ENCODE measurements around the gene ABCF2. TPM values are rescaled to one million over a fixed set of nuclear protein-coding genes. Genes with fewer than 3 reads are reported as not detected.

The ABCF2 gene
- polyA plus RNA-seq, 1 donor (not counting 4 experiments of a cell fraction or from before 2014, with no cell fraction given) = 33.3 TPM

DNA sequence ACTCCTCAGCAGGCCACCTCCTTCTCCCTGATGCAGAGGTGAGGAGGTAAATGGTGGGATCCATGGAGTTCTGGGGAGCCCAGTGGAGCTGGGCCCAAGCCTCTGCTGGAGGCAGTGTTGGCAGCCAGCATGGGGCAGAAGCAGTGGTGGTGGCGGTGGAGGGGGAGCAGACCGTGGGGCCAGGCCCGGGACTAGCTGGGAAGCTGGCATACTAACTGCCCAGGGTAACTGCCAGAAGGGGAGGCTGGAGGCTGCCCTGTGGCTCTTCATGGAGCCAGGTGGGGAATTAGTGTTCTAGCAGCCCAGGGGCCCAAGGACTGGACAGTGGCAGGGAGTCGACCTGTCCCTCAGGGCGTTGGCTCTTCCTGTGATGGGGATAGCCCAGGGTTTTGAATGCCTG, 37.6 kb upstream of the ABCF2 start:
- no peaks in the 10 kb centered on the region for H4K20me1 ChIP-seq (ENCODE audit: control insufficient read depth, extremely low read depth, insufficient read depth, low read length)
- TF ChIP-seq, protein P1, sequence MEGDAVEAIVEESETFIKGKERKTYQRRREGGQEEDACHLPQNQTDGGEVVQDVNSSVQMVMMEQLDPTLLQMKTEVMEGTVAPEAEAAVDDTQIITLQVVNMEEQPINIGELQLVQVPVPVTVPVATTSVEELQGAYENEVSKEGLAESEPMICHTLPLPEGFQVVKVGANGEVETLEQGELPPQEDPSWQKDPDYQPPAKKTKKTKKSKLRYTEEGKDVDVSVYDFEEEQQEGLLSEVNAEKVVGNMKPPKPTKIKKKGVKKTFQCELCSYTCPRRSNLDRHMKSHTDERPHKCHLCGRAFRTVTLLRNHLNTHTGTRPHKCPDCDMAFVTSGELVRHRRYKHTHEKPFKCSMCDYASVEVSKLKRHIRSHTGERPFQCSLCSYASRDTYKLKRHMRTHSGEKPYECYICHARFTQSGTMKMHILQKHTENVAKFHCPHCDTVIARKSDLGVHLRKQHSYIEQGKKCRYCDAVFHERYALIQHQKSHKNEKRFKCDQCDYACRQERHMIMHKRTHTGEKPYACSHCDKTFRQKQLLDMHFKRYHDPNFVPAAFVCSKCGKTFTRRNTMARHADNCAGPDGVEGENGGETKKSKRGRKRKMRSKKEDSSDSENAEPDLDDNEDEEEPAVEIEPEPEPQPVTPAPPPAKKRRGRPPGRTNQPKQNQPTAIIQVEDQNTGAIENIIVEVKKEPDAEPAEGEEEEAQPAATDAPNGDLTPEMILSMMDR (optimal IDR thresholded peaks at IDR 0.05 in 1 of 3, IDR thresholded peaks at IDR 0.05 in 1 of 3, conservative IDR thresholded peaks at IDR 0.05 in 1 of 3; ENCODE audit: extremely low read depth in 1 of 3, insufficient read depth in 2 of 3, low read length in 3 of 3) = no peak
- no peak for TF ChIP-seq EZH2 (IDR thresholded peaks at IDR 0.05; ENCODE audit: low read length)
- H3K4me3 ChIP-seq (ENCODE audit: control insufficient read depth in 2 of 3, extremely low read depth in 1 of 3, insufficient read depth in 2 of 3, low read depth in 1 of 3, low read length in 3 of 3) = no peak overlapping the region
- peaks cover 36% of the 10 kb centered on the region for H3K27me3 ChIP-seq (ENCODE audit: control insufficient read depth, extremely low read depth, insufficient read depth, low read length)
- no peak overlapping the region for H2AFZ ChIP-seq (ENCODE audit: control insufficient read depth, low read length)
- H3K36me3 ChIP-seq (ENCODE audit: control insufficient read depth in 2 of 2, extremely low read depth in 1 of 2, insufficient read depth in 2 of 2, low read length in 2 of 2) = no peaks in the 10 kb centered on the region
- dilution Hi-C loops (cut with MboI; ENCODE audit: extremely low pct_ligation_motif_present, low sequenced_read_pairs) = no loop called here
- H3K9me1 ChIP-seq (ENCODE audit: control insufficient read depth, extremely low read depth, insufficient read depth, low read length) = no peaks in the 10 kb centered on the region
- FAIRE-seq = no peak
- H3K4me2 ChIP-seq (ENCODE audit: control insufficient read depth, extremely low read depth, insufficient read depth, low read depth, low read length) = no peak overlapping the region
- no peaks in the 10 kb centered on the region for H3K9me3 ChIP-seq (ENCODE audit: control insufficient read depth, low read depth, low read length)
- DNase-seq (ENCODE audit: low read depth, low spot score) = no peak
- no peaks in the 10 kb centered on the region for H3K4me1 ChIP-seq (ENCODE audit: control insufficient read depth, extremely low read depth, insufficient read depth, low read length)
- H3K9ac ChIP-seq (ENCODE audit: control insufficient read depth, extremely low read depth, insufficient read depth, low read length) = no peak overlapping the region
- no peaks in the 10 kb centered on the region for H3K79me2 ChIP-seq (ENCODE audit: control insufficient read depth, insufficient read depth, low read length)
- no peak overlapping the region for H3K27ac ChIP-seq (ENCODE audit: control insufficient read depth, insufficient read depth, low read length)

GRCh38 chr7:151261529-151261928, 34.5 kb upstream of the ABCF2 start:
- Histone ChIP-seq H4K20me1 (ENCODE audit: control insufficient read depth, extremely low read depth, insufficient read depth, low read length) (no peaks in the 10 kb centered on the region), H3K4me1 (ENCODE audit: control insufficient read depth, extremely low read depth, insufficient read depth, low read length) (no peaks in the 10 kb centered on the region), H3K36me3 (ENCODE audit: control insufficient read depth in 2 of 2, extremely low read depth in 1 of 2, insufficient read depth in 2 of 2, low read length in 2 of 2) (no peaks in the 10 kb centered on the region), H3K9me1 (ENCODE audit: control insufficient read depth, extremely low read depth, insufficient read depth, low read length) (no peaks in the 10 kb centered on the region), H3K9me3 (ENCODE audit: control insufficient read depth, low read depth, low read length) (no peaks in the 10 kb centered on the region), H3K79me2 (ENCODE audit: control insufficient read depth, insufficient read depth, low read length) (no peaks in the 10 kb centered on the region), H3K27ac (ENCODE audit: control insufficient read depth, insufficient read depth, low read length) (no peak overlapping the region), H3K9ac (ENCODE audit: control insufficient read depth, extremely low read depth, insufficient read depth, low read length) (no peak overlapping the region), H3K4me3 (ENCODE audit: control insufficient read depth in 2 of 3, extremely low read depth in 1 of 3, insufficient read depth in 2 of 3, low read depth in 1 of 3, low read length in 3 of 3) (no peak overlapping the region), H3K27me3 (ENCODE audit: control insufficient read depth, extremely low read depth, insufficient read depth, low read length) (peaks cover 47% of the 10 kb centered on the region), H2AFZ (ENCODE audit: control insufficient read depth, low read length) (no peak overlapping the region), H3K4me2 (ENCODE audit: control insufficient read depth, extremely low read depth, insufficient read depth, low read depth, low read length) (no peak overlapping the region)
- TF ChIP-seq, protein P1 (optimal IDR thresholded peaks at IDR 0.05 in 1 of 3, IDR thresholded peaks at IDR 0.05 in 1 of 3, conservative IDR thresholded peaks at IDR 0.05 in 1 of 3; ENCODE audit: extremely low read depth in 1 of 3, insufficient read depth in 2 of 3, low read length in 3 of 3) = no peak
- no peak for TF ChIP-seq EZH2 (IDR thresholded peaks at IDR 0.05; ENCODE audit: low read length)
- DNase-seq (ENCODE audit: low read depth, low spot score) (no peak), FAIRE-seq (no peak)
- dilution Hi-C loops (cut with MboI; ENCODE audit: extremely low pct_ligation_motif_present, low sequenced_read_pairs) = no loop called here

Measured in keratinocyte (primary cell).